Measurements from ENCODE around the gene RNF175.

DNA sequence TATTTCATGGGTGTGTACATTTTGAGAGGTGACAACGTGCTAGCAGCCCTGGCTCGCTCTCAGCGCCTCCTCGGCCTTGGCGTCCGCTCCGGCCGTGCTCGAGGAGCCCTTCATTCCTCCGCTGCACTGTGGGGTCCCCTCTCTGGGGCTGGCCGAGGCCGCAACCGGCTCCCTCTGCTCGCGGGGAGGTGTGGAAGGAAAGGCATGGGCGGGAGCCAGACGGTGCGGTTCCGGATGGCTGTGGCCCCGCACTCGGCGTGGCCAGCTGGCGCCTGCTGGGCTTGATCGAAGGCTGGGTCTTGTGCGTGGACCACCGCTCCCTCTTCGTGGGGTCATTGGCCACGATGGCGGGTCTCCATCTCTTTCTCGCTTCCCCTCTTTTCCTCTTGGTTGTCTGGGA is 46.2 kb upstream of the RNF175 start:
- TF ChIP-seq, protein P1, sequence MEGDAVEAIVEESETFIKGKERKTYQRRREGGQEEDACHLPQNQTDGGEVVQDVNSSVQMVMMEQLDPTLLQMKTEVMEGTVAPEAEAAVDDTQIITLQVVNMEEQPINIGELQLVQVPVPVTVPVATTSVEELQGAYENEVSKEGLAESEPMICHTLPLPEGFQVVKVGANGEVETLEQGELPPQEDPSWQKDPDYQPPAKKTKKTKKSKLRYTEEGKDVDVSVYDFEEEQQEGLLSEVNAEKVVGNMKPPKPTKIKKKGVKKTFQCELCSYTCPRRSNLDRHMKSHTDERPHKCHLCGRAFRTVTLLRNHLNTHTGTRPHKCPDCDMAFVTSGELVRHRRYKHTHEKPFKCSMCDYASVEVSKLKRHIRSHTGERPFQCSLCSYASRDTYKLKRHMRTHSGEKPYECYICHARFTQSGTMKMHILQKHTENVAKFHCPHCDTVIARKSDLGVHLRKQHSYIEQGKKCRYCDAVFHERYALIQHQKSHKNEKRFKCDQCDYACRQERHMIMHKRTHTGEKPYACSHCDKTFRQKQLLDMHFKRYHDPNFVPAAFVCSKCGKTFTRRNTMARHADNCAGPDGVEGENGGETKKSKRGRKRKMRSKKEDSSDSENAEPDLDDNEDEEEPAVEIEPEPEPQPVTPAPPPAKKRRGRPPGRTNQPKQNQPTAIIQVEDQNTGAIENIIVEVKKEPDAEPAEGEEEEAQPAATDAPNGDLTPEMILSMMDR (IDR thresholded peaks at IDR 0.05): no peak
- no peak for TF ChIP-seq POLR2A (IDR thresholded peaks at IDR 0.05)
